HepG2 (cell line): ENCODE data around the gene ZNF747. TPM values are rescaled to one million over a fixed set of nuclear protein-coding genes. Genes with fewer than 3 reads are reported as not detected.

Experiments used
- DMAP1 ChIP-seq: IDR thresholded peaks from 2 replicates; pipeline ENCODE4 v1.6.1; 2016
- DNMT1 ChIP-seq: sonication (generic); formaldehyde crosslinking; IDR thresholded peaks from 2 replicates; pipeline ENCODE4 v1.5.1; 2020; ENCODE audit warnings: mild to moderate bottlenecking, missing genetic modification reagents
- LCORL ChIP-seq, 2 experiments: fragments of 450-650 bp in 1 of 2; sonication (generic) in 1 of 2; formaldehyde crosslinking in 1 of 2; IDR thresholded peaks; 2 replicates each; pipeline versions ENCODE4 v1.5.0 to v1.6.1; 2017 to 2020; ENCODE audit warnings: antibody characterized with exemption in 1 of 2, missing genetic modification reagents in 1 of 2
- NR1H2 ChIP-seq: sonication (generic); formaldehyde crosslinking; IDR thresholded peaks from 2 replicates; pipeline ENCODE4 v1.8.1; 2022; ENCODE audit warnings: low read depth, missing genetic modification reagents, borderline replicate concordance
- NR3C1 ChIP-seq: sonication (generic); formaldehyde crosslinking; IDR thresholded peaks from 2 replicates; pipeline ENCODE4 v1.4.0; 2020; ENCODE audit warnings: missing genetic modification reagents
- RNF2 ChIP-seq: fragments of 450-650 bp; conservative IDR thresholded peaks from 2 replicates; pipeline ENCODE4 v1.6.1; 2016; ENCODE audit warnings: low read depth
- SCMH1 ChIP-seq: sonication (generic); formaldehyde crosslinking; IDR thresholded peaks from 2 replicates; pipeline ENCODE4 v1.9.0; 2021; ENCODE audit warnings: missing genetic modification reagents, mild to moderate bottlenecking, borderline replicate concordance
- SETDB1 ChIP-seq: sonication (generic); formaldehyde crosslinking; IDR thresholded peaks from 2 replicates; pipeline ENCODE4 v1.5.1; 2020; ENCODE audit warnings: missing genetic modification reagents, mild to moderate bottlenecking, borderline replicate concordance
- TBP ChIP-seq: sonication (generic); formaldehyde crosslinking; IDR thresholded peaks from 2 replicates; pipeline ENCODE4 v1.5.0; 2020; ENCODE audit warnings: missing genetic modification reagents
- TFDP1 ChIP-seq: IDR thresholded peaks from 2 replicates; pipeline ENCODE4 v1.6.1; 2016; ENCODE audit warnings: missing compliant biosample characterization, missing genetic modification reagents, borderline replicate concordance
- THAP9 ChIP-seq: sonication (generic); formaldehyde crosslinking; IDR thresholded peaks from 2 replicates; pipeline ENCODE4; 2020; ENCODE audit warnings: missing genetic modification reagents, mild to moderate bottlenecking, borderline replicate concordance
- UBTF ChIP-seq: sonication (generic); formaldehyde crosslinking; IDR thresholded peaks from 2 replicates; pipeline ENCODE4 v1.4.0; 2020; ENCODE audit warnings: mild to moderate bottlenecking, missing genetic modification reagents
- WIZ ChIP-seq: sonication (generic); formaldehyde crosslinking; IDR thresholded peaks from 2 replicates; pipeline ENCODE4 v1.5.1; 2020; ENCODE audit warnings: mild to moderate bottlenecking, missing genetic modification reagents
- ZFP82 ChIP-seq: sonication (generic); formaldehyde crosslinking; IDR thresholded peaks from 2 replicates; pipeline ENCODE4 v1.5.1; 2020; ENCODE audit warnings: mild to moderate bottlenecking, missing genetic modification reagents, borderline replicate concordance
- ZNF362 ChIP-seq: sonication (generic); formaldehyde crosslinking; IDR thresholded peaks from 2 replicates; pipeline ENCODE4 v1.4.0; 2020; ENCODE audit warnings: missing genetic modification reagents, mild to moderate bottlenecking, borderline replicate concordance
- ZNF549 ChIP-seq: sonication (generic); formaldehyde crosslinking; IDR thresholded peaks from 2 replicates; pipeline ENCODE4 v1.5.0; 2020; ENCODE audit warnings: missing genetic modification reagents
- ZNF816 ChIP-seq: sonication (generic); formaldehyde crosslinking; IDR thresholded peaks from 2 replicates; pipeline ENCODE4 v1.8.0; 2022; ENCODE audit warnings: missing genetic modification reagents, mild to moderate bottlenecking, borderline replicate concordance
- polyA plus RNA-seq, 8 experiments: library from polyadenylated mRNA; depleted of rRNA in 3 of 8; stranded (reverse) in 7 of 8; unstranded in 1 of 8; fragments of >200 nt; fragmentation: Illumina TruSeq in 4 of 8; extraction: Trizol in 4 of 8; gene quantifications; 2 replicates each; pipeline versions ENCODE4 v1.2.1 to v1.2.3, GENCODE V29; 2011 to 2016; ENCODE audit warnings: low read depth in 4 of 8, missing spikeins in 1 of 8, mixed read lengths in 1 of 8; ENCODE audit not compliant: insufficient read depth in 1 of 8
- total RNA-seq, 5 experiments: library from RNA; depleted of rRNA; stranded (reverse); fragments of >200 nt; fragmentation: Illumina TruSeq; extraction: Trizol; gene quantifications; 2 replicates each; pipeline ENCODE4 v1.2.3, GENCODE V29; 2016; ENCODE audit warnings: low read depth in 1 of 5
- TF ChIP-seq, protein P1 (sequence below): sonication (generic); formaldehyde crosslinking; IDR thresholded peaks from 2 replicates; pipeline ENCODE4 v1.5.0; 2020; ENCODE audit warnings: mild to moderate bottlenecking, missing genetic modification reagents

The ZNF747 gene
- total and polyA plus RNA-seq, 2 of the 13 experiments (the other 11 are each of a cell fraction or from before 2014, with no cell fraction given) = 7.2 to 10.2 TPM

DNA sequence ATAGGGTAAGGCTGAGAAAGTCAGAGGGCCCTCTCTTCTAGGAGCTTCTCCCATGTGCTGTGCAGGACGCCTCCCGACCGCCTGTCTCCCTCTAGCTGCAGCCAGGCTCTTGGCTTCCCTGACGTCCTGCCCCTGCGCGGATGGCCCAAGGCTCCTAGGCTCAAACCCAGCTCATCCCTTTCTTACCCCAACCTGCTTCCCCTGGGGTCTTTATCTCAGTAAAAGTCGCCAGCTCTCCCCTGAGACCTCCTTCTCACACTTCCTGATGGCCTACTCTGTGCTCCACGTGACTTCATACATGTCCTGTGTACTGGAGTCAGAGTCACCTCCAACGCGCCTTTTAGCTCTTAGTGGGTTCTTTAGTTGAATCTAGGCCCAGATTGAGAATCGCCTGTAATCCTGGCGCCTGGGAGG lies 1.1 kb upstream of the ZNF747 start (continued):
- no peak; the same call in 1 of the 2 replicates for TF ChIP-seq THAP9 (CRISPR knock-in tag)
- peak; percentile 79; the same call in 1 of the 2 replicates for TF ChIP-seq WIZ (CRISPR knock-in tag)
- 0 out of 2 replicates have a peak, but pooled peaks have one; percentile 35 for TF ChIP-seq RNF2
- no peak for TF ChIP-seq NR1H2
- TF ChIP-seq TBP (CRISPR knock-in tag) = no peak
- no peak for TF ChIP-seq LCORL (IDR thresholded peaks at IDR 0.05)
- TF ChIP-seq LCORL (CRISPR knock-in tag; IDR thresholded peaks at IDR 0.05) = no peak; the same call in 1 of the 2 replicates
- peak; percentile 7; the same call in 1 of the 2 replicates for TF ChIP-seq ZFP82
- TF ChIP-seq ZNF816 (CRISPR knock-in tag) = no peak
- peak; percentile 90; the same call in 1 of the 2 replicates for TF ChIP-seq TFDP1 (CRISPR knock-in tag)
- no peak for TF ChIP-seq ZNF549 (CRISPR knock-in tag)
- TF ChIP-seq, protein P1, sequence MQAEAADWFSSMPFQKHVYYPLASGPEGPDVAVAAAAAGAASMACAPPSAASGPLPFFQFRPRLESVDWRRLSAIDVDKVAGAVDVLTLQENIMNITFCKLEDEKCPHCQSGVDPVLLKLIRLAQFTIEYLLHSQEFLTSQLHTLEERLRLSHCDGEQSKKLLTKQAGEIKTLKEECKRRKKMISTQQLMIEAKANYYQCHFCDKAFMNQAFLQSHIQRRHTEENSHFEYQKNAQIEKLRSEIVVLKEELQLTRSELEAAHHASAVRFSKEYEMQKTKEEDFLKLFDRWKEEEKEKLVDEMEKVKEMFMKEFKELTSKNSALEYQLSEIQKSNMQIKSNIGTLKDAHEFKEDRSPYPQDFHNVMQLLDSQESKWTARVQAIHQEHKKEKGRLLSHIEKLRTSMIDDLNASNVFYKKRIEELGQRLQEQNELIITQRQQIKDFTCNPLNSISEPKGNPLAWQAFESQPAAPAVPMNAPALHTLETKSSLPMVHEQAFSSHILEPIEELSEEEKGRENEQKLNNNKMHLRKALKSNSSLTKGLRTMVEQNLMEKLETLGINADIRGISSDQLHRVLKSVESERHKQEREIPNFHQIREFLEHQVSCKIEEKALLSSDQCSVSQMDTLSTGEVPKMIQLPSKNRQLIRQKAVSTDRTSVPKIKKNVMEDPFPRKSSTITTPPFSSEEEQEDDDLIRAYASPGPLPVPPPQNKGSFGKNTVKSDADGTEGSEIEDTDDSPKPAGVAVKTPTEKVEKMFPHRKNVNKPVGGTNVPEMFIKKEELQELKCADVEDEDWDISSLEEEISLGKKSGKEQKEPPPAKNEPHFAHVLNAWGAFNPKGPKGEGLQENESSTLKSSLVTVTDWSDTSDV (CRISPR knock-in tag) = 0 out of 2 replicates have a peak, but pooled peaks have one; percentile 36
- TF ChIP-seq UBTF (CRISPR knock-in tag) = no peak
- TF ChIP-seq SCMH1 (CRISPR knock-in tag) = no peak
- no peak for TF ChIP-seq SETDB1 (CRISPR knock-in tag)
- peak; percentile 32; the same call in 1 of the 2 replicates for TF ChIP-seq ZNF362 (CRISPR knock-in tag)
- TF ChIP-seq DNMT1 (CRISPR knock-in tag) = peak; percentile 76; the same call in 1 of the 2 replicates
- no peak for TF ChIP-seq NR3C1 (CRISPR knock-in tag)
- no peak for TF ChIP-seq DMAP1 (CRISPR knock-in tag)
